ENCODE results near the gene OR56A1. TPM values are rescaled to one million over a fixed set of nuclear protein-coding genes. Genes with fewer than 3 reads are reported as not detected.

OR56A1 gene
- total RNA-seq, 1 donor from 2014 or later: not detected

DNA sequence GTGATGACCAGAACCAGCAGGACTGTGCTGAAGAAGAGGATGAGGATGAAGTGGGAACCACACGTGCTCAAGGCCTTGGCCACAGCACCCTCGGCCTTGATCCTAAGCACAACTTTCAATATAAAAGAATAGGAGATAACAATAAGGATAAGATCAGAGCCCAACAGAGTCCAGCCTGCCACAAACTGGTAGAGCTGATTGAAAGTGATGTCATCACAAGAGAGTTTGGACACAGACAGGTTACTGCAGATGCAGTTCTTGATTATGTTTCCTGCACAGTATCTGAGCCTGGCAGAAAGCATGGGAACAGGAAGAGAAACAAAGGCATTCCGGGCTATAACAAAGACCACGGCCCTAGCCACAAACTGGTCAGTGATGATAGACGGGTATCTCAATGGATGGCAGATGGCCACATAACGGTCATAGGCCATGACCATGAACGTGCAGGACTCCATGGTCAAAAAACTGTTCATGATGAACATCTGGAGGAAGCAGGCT is 28.3 kb downstream of the OR56A1 start:
- no peaks in the 10 kb centered on the region for H3K27me3 ChIP-seq (ENCODE audit: control insufficient read depth, insufficient read depth, low read length)
- no peak for DNase-seq (ENCODE audit: low read depth)
- TF ChIP-seq, protein P1, sequence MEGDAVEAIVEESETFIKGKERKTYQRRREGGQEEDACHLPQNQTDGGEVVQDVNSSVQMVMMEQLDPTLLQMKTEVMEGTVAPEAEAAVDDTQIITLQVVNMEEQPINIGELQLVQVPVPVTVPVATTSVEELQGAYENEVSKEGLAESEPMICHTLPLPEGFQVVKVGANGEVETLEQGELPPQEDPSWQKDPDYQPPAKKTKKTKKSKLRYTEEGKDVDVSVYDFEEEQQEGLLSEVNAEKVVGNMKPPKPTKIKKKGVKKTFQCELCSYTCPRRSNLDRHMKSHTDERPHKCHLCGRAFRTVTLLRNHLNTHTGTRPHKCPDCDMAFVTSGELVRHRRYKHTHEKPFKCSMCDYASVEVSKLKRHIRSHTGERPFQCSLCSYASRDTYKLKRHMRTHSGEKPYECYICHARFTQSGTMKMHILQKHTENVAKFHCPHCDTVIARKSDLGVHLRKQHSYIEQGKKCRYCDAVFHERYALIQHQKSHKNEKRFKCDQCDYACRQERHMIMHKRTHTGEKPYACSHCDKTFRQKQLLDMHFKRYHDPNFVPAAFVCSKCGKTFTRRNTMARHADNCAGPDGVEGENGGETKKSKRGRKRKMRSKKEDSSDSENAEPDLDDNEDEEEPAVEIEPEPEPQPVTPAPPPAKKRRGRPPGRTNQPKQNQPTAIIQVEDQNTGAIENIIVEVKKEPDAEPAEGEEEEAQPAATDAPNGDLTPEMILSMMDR (IDR thresholded peaks at IDR 0.05; ENCODE audit: insufficient read depth, low read length, poor library complexity, severe bottlenecking): no peak
- no peak overlapping the region for H3K4me3 ChIP-seq (ENCODE audit: low read depth, low read length)
- H3K36me3 ChIP-seq (ENCODE audit: control insufficient read depth, insufficient read depth, low read length): no peaks in the 10 kb centered on the region

DNA sequence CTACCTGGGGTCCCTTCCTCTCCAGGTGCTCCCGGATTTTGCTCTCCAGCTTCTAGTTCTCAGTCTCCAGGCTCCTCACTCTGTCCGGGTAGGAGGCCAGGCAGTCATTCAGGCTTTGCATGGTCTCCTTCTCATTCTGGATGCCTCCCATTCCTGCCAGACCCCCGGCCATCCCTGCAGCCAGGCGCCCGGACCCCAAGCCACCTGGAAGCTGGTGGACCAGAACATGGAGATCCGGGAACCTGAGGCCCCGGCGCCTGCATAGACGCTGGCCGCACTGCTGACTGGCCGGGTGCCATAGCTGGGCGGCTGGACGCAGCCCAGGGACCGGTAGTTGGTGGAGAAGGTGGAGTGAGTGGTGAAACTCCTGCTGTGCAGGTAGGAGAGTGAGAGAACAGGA is 35.8 kb downstream of the OR56A1 start:
- Histone ChIP-seq H3K36me3 (ENCODE audit: control insufficient read depth, insufficient read depth, low read length) (no peaks in the 10 kb centered on the region), H3K27me3 (ENCODE audit: control insufficient read depth, insufficient read depth, low read length) (no peaks in the 10 kb centered on the region), H3K4me3 (ENCODE audit: low read depth, low read length) (no peak overlapping the region)
- TF ChIP-seq, protein P1 (IDR thresholded peaks at IDR 0.05; ENCODE audit: insufficient read depth, low read length, poor library complexity, severe bottlenecking): no peak
- DNase-seq (ENCODE audit: low read depth): no peak

DNA sequence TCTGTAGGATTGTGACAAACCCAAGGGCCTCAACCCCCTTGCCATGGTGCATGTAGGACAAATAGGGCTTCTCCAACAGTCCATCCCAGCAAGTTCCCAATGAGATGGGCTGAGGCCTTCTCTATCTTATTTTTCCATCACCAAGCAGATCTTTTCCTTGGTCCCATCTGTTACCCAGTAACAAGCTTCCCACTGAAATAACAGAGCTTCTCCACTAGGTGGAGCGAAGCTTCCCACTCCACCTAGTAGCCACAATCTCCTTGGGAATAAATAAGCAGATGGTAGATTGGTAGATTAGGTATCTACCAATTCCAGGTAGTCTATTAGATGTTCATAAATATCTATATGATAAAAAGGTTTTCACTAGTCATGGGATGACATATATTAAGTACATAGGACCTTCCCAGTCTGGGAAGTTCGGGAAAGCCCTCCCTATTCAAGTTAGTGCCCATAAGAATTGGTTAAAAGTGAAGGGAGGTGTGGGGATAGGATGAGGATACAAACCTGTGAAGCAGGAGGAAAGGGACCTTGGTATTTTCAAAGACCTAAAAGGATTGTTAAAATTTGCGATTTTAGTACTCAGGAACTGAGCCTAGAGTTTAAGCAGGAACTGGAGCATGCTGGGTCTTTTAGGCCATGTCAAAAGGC is 37.8 kb downstream of the OR56A1 start:
- DNase-seq (ENCODE audit: low read depth): no peak
- Histone ChIP-seq H3K36me3 (ENCODE audit: control insufficient read depth, insufficient read depth, low read length) (no peaks in the 10 kb centered on the region), H3K27me3 (ENCODE audit: control insufficient read depth, insufficient read depth, low read length) (no peaks in the 10 kb centered on the region), H3K4me3 (ENCODE audit: low read depth, low read length) (no peak overlapping the region)
- TF ChIP-seq, protein P1 (IDR thresholded peaks at IDR 0.05; ENCODE audit: insufficient read depth, low read length, poor library complexity, severe bottlenecking): peak; percentile 65

DNA sequence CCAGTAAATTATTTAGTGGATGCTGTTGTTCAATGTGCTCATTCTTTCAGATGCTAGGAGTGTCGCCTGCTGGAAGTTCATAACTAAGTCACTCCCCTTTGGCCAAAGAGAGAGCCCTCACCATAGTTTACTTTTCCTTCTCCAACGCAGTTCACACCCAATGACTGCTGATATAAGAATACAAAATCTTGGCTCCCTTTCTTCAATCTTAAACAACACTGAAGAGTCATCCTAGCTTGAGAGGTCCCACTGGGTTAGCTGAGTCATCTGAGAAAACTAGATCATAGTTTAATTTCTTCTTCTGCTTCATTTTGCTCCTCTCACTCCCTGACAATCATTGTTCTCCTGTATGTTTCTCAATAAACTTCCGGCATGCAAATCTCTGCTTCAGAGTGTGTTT is 38.4 kb downstream of the OR56A1 start:
- Histone ChIP-seq H3K27me3 (ENCODE audit: control insufficient read depth, insufficient read depth, low read length) (no peaks in the 10 kb centered on the region), H3K36me3 (ENCODE audit: control insufficient read depth, insufficient read depth, low read length) (no peaks in the 10 kb centered on the region), H3K4me3 (ENCODE audit: low read depth, low read length) (no peak overlapping the region)
- no peak for DNase-seq (ENCODE audit: low read depth)
- TF ChIP-seq, protein P1 (IDR thresholded peaks at IDR 0.05; ENCODE audit: insufficient read depth, low read length, poor library complexity, severe bottlenecking): no peak

DNA sequence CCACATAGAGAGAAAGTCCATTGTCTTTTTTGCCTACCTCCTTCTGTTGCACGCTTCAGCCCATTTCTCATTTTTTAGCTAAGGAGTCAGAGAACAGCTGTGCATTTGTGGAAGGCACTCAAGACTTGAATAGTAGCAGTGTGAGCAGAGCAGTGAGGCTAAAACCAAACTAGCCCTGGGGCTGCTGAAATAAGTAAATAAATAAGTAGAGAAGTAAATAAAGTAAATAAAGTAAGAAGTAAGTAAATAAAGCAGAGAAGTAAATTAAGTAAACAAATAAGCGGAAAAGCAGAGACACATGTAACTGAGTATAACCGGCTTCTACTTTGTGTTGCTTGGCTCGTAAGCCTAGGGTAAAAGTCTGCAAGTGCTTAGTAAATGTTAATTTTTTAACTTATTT is 41.4 kb downstream of the OR56A1 start:
- DNase-seq (ENCODE audit: low read depth): no peak
- Histone ChIP-seq H3K36me3 (ENCODE audit: control insufficient read depth, insufficient read depth, low read length) (no peaks in the 10 kb centered on the region), H3K27me3 (ENCODE audit: control insufficient read depth, insufficient read depth, low read length) (no peaks in the 10 kb centered on the region), H3K4me3 (ENCODE audit: low read depth, low read length) (no peak overlapping the region)
- TF ChIP-seq, protein P1 (IDR thresholded peaks at IDR 0.05; ENCODE audit: insufficient read depth, low read length, poor library complexity, severe bottlenecking): no peak

DNA sequence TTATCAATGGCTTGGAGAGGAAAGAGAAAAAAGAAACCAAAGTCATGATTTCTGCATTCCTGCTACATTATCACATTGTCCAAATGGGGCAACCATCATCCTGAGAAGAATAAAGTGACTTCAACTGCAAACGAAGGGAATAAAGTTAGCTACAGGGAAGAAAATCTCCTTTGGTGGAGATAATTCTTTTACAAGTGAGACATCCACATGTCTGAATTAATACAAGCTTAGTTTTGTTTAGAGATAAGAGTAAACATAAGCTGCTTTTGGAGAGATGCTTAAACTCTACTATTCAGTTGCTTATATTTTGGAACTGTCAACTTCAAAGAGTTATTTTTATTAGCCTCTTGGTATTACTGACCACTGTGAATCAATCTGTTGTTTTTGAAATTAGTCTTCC is 43.7 kb downstream of the OR56A1 start, which contains the start of gene OR52L1:
Gene OR52L1, minus strand, starts transcription at position 101 of the 400 bp plus-strand sequence. Its CDS starts 55 bp downstream, at position 46.
- Histone ChIP-seq H3K27me3 (ENCODE audit: control insufficient read depth, insufficient read depth, low read length) (no peaks in the 10 kb centered on the region), H3K36me3 (ENCODE audit: control insufficient read depth, insufficient read depth, low read length) (no peaks in the 10 kb centered on the region), H3K4me3 (ENCODE audit: low read depth, low read length) (no peak within 1 kb of the TSS)
- TF ChIP-seq, protein P1 (IDR thresholded peaks at IDR 0.05; ENCODE audit: insufficient read depth, low read length, poor library complexity, severe bottlenecking): no peak
- no peak for DNase-seq (ENCODE audit: low read depth)

Measured in kidney epithelial cell (primary cell).